K562 (cell line): ENCODE results near the gene GLIPR1.

Source experiments
- BCL6 ChIP-seq: fragments of 250-450 bp; sonication (Bioruptor Pico); IDR thresholded peaks from 2 replicates; pipeline ENCODE4 v1.4.0; 2020
- FOSL1 ChIP-seq: fragments of 200-800 bp; sonication (Bioruptor generic); conservative IDR thresholded peaks from 2 replicates; pipeline ENCODE4 v1.6.1; 2016; ENCODE audit warnings: missing genetic modification characterization, missing compliant biosample characterization
- KAT8 ChIP-seq: fragments of 450-650 bp; IDR thresholded peaks from 2 replicates; pipeline ENCODE4 v1.6.1; 2016; ENCODE audit warnings: low read depth, mild to moderate bottlenecking
- NCOA1 ChIP-seq: fragments of 450-650 bp; IDR thresholded peaks from 2 replicates; pipeline ENCODE4 v1.6.1; 2016; ENCODE audit warnings: low read depth
- NFYB ChIP-seq: IDR thresholded peaks from 2 replicates; pipeline ENCODE4 v1.6.1; 2011; ENCODE audit warnings: mild to moderate bottlenecking, moderate library complexity; ENCODE audit not compliant: insufficient read length; ENCODE audit errors: extremely low read depth
- PML ChIP-seq: IDR thresholded peaks from 2 replicates; pipeline ENCODE4 v1.6.1; 2012; ENCODE audit warnings: low read length, inconsistent platforms
- POLR2A ChIP-seq: fragments of 450-650 bp; conservative IDR thresholded peaks from 2 replicates; pipeline ENCODE4 v1.6.1; 2016
- TF ChIP-seq, protein P1 (sequence below): fragments of 200-800 bp; sonication (Bioruptor generic); IDR thresholded peaks from 2 replicates; pipeline ENCODE4 v1.6.1; 2016; ENCODE audit warnings: missing genetic modification characterization, missing compliant biosample characterization
- TF ChIP-seq, protein P2 (sequence below): sonication (generic); formaldehyde crosslinking; IDR thresholded peaks from 2 replicates; pipeline ENCODE4 v1.8.1; 2023; ENCODE audit warnings: mild to moderate bottlenecking, missing genetic modification reagents
- TF ChIP-seq, protein P3 (sequence below): sonication (generic); formaldehyde crosslinking; IDR thresholded peaks from 2 replicates; pipeline ENCODE4 v1.8.1; 2023; ENCODE audit warnings: mild to moderate bottlenecking, missing genetic modification reagents

DNA sequence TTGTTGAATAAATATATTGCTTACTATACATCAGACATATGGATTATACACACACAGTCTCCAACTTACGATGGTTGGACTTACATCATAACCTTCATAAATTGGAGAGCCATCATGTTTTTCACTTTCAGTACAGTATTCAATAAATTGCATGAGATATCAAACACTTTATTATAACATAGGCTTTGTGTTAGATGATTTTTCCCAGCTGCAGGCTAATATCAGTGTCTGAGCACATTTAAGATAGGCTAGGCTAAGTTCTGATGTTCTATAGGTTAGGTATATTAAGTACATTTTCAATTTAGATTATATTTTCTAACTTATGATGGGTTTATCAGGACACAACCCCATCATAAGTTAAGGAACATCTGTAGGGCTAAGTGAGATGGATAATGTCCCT is 48.8 kb downstream of the GLIPR1 start:
- no peak for TF ChIP-seq POLR2A
- TF ChIP-seq, protein P1, sequence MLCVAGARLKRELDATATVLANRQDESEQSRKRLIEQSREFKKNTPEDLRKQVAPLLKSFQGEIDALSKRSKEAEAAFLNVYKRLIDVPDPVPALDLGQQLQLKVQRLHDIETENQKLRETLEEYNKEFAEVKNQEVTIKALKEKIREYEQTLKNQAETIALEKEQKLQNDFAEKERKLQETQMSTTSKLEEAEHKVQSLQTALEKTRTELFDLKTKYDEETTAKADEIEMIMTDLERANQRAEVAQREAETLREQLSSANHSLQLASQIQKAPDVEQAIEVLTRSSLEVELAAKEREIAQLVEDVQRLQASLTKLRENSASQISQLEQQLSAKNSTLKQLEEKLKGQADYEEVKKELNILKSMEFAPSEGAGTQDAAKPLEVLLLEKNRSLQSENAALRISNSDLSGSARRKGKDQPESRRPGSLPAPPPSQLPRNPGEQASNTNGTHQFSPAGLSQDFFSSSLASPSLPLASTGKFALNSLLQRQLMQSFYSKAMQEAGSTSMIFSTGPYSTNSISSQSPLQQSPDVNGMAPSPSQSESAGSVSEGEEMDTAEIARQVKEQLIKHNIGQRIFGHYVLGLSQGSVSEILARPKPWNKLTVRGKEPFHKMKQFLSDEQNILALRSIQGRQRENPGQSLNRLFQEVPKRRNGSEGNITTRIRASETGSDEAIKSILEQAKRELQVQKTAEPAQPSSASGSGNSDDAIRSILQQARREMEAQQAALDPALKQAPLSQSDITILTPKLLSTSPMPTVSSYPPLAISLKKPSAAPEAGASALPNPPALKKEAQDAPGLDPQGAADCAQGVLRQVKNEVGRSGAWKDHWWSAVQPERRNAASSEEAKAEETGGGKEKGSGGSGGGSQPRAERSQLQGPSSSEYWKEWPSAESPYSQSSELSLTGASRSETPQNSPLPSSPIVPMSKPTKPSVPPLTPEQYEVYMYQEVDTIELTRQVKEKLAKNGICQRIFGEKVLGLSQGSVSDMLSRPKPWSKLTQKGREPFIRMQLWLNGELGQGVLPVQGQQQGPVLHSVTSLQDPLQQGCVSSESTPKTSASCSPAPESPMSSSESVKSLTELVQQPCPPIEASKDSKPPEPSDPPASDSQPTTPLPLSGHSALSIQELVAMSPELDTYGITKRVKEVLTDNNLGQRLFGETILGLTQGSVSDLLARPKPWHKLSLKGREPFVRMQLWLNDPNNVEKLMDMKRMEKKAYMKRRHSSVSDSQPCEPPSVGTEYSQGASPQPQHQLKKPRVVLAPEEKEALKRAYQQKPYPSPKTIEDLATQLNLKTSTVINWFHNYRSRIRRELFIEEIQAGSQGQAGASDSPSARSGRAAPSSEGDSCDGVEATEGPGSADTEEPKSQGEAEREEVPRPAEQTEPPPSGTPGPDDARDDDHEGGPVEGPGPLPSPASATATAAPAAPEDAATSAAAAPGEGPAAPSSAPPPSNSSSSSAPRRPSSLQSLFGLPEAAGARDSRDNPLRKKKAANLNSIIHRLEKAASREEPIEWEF = no peak
- TF ChIP-seq NFYB = no peak
- no peak for TF ChIP-seq BCL6 (CRISPR knock-in tag)
- no peak for TF ChIP-seq KAT8
- TF ChIP-seq, protein P2, sequence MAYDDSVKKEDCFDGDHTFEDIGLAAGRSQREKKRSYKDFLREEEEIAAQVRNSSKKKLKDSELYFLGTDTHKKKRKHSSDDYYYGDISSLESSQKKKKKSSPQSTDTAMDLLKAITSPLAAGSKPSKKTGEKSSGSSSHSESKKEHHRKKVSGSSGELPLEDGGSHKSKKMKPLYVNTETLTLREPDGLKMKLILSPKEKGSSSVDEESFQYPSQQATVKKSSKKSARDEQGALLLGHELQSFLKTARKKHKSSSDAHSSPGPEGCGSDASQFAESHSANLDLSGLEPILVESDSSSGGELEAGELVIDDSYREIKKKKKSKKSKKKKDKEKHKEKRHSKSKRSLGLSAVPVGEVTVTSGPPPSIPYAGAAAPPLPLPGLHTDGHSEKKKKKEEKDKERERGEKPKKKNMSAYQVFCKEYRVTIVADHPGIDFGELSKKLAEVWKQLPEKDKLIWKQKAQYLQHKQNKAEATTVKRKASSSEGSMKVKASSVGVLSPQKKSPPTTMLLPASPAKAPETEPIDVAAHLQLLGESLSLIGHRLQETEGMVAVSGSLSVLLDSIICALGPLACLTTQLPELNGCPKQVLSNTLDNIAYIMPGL (CRISPR knock-in tag) = no peak
- TF ChIP-seq, protein P3, sequence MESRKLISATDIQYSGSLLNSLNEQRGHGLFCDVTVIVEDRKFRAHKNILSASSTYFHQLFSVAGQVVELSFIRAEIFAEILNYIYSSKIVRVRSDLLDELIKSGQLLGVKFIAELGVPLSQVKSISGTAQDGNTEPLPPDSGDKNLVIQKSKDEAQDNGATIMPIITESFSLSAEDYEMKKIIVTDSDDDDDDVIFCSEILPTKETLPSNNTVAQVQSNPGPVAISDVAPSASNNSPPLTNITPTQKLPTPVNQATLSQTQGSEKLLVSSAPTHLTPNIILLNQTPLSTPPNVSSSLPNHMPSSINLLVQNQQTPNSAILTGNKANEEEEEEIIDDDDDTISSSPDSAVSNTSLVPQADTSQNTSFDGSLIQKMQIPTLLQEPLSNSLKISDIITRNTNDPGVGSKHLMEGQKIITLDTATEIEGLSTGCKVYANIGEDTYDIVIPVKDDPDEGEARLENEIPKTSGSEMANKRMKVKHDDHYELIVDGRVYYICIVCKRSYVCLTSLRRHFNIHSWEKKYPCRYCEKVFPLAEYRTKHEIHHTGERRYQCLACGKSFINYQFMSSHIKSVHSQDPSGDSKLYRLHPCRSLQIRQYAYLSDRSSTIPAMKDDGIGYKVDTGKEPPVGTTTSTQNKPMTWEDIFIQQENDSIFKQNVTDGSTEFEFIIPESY (CRISPR knock-in tag) = no peak
- no peak for TF ChIP-seq NCOA1
- TF ChIP-seq FOSL1 (tag) = no peak
- TF ChIP-seq PML = no peak
